HG03469 (cell line): ENCODE results near the gene ADAMTS6.
"Not testable (repeated sequence)": the region's sequence is repeated elsewhere in the genome, so short reads cannot be mapped to it uniquely, and the experiment has no call there.

Experiments
- ATAC-seq: cut with Tn5 transposase; IDR thresholded peaks from one replicate; pipeline ENCODE4 v1.9.1; 2021; ENCODE audit warnings: mild to moderate bottlenecking, moderate library complexity, moderate number of reproducible peaks; ENCODE audit not compliant: unreplicated experiment

Gene ADAMTS6

GRCh38 chr5:65203746-65204145 is 278.0 kb downstream of the ADAMTS6 start:
- no peak for ATAC-seq

GRCh38 chr5:65199993-65200675 is 281.6 kb downstream of the ADAMTS6 start:
- no peak for ATAC-seq

GRCh38 chr5:65198456-65199120 is 283.1 kb downstream of the ADAMTS6 start:
- ATAC-seq = no peak

GRCh38 chr5:65197531-65198455 is 283.9 kb downstream of the ADAMTS6 start:
- no peak for ATAC-seq

GRCh38 chr5:65194871-65195270 is 286.8 kb downstream of the ADAMTS6 start:
- ATAC-seq = no peak

- ATAC-seq = no peak
These were observed 289.4 kb downstream of the ADAMTS6 start for GRCh38 chr5:65192331-65192730.

GRCh38 chr5:65191554-65192135 is 290.1 kb downstream of the ADAMTS6 start:
- ATAC-seq = no peak

- ATAC-seq = peak; percentile 62
These were observed 291.2 kb downstream of the ADAMTS6 start for GRCh38 chr5:65190328-65191053.

GRCh38 chr5:65186646-65187227 is 295.0 kb downstream of the ADAMTS6 start:
- no peak for ATAC-seq

GRCh38 chr5:65185468-65185867 is 296.3 kb downstream of the ADAMTS6 start:
- ATAC-seq = no peak

- ATAC-seq = no peak
These were observed 296.9 kb downstream of the ADAMTS6 start for GRCh38 chr5:65184780-65185179.

GRCh38 chr5:65174231-65174630 is 307.5 kb downstream of the ADAMTS6 start:
- not testable (repeated sequence) for ATAC-seq

GRCh38 chr5:65173130-65173525 is 308.6 kb downstream of the ADAMTS6 start:
- no peak for ATAC-seq

- ATAC-seq = peak; percentile 99
These were observed 309.1 kb downstream of the ADAMTS6 start for GRCh38 chr5:65172486-65173129.

GRCh38 chr5:65171645-65172044 is 310.1 kb downstream of the ADAMTS6 start:
- ATAC-seq = no peak

GRCh38 chr5:65163698-65164097 is 318.0 kb downstream of the ADAMTS6 start:
- no peak for ATAC-seq

- ATAC-seq = no peak
These were observed 320.1 kb downstream of the ADAMTS6 start for GRCh38 chr5:65161655-65162054.

GRCh38 chr5:65157906-65158603 is 323.7 kb downstream of the ADAMTS6 start:
- ATAC-seq = no peak

GRCh38 chr5:65156933-65157332 is 324.8 kb downstream of the ADAMTS6 start:
- no peak for ATAC-seq
